ENCODE data around the gene PRX.
"Not testable (repeated sequence)": the region's sequence is repeated elsewhere in the genome, so short reads cannot be mapped to it uniquely, and the experiment has no call there.

PRX gene, protein sequence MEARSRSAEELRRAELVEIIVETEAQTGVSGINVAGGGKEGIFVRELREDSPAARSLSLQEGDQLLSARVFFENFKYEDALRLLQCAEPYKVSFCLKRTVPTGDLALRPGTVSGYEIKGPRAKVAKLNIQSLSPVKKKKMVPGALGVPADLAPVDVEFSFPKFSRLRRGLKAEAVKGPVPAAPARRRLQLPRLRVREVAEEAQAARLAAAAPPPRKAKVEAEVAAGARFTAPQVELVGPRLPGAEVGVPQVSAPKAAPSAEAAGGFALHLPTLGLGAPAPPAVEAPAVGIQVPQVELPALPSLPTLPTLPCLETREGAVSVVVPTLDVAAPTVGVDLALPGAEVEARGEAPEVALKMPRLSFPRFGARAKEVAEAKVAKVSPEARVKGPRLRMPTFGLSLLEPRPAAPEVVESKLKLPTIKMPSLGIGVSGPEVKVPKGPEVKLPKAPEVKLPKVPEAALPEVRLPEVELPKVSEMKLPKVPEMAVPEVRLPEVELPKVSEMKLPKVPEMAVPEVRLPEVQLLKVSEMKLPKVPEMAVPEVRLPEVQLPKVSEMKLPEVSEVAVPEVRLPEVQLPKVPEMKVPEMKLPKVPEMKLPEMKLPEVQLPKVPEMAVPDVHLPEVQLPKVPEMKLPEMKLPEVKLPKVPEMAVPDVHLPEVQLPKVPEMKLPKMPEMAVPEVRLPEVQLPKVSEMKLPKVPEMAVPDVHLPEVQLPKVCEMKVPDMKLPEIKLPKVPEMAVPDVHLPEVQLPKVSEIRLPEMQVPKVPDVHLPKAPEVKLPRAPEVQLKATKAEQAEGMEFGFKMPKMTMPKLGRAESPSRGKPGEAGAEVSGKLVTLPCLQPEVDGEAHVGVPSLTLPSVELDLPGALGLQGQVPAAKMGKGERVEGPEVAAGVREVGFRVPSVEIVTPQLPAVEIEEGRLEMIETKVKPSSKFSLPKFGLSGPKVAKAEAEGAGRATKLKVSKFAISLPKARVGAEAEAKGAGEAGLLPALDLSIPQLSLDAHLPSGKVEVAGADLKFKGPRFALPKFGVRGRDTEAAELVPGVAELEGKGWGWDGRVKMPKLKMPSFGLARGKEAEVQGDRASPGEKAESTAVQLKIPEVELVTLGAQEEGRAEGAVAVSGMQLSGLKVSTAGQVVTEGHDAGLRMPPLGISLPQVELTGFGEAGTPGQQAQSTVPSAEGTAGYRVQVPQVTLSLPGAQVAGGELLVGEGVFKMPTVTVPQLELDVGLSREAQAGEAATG (N-terminal part only)

DNA sequence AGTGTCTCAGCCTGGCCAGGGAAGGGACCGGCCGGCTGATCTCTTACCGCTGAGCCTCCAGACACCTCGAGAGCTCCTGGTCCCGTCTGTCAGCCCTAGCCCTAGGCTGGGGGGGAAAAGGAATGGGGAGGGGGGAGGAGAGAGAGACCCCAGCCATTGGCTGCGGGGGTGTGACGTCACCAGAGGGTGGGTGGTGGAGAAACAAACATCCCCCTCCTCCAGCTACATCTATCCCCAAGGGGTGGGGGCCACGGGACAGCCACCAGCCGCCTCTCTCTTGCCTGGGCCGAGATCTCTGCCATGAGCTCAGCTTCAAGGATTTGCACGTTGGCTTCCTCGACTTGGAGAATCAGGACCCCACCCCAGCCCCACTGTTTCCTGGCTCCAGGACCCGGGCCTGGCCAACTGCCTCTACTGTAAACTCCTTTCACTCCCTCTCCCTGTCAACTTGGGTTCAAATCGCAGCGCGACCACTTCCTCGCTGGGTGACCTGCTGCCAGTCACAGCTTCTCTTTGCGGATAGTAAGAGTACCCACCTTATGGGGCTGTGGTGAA is at the start of gene PRX:
TSS of gene PRX (minus strand) at position 88 of the 555 bp plus-strand sequence. CDS start 5,446 bp downstream, outside the sequence.
- in situ Hi-C loops (cut with HindIII; ENCODE audit: low sequenced_read_pairs): no loop called here

DNA sequence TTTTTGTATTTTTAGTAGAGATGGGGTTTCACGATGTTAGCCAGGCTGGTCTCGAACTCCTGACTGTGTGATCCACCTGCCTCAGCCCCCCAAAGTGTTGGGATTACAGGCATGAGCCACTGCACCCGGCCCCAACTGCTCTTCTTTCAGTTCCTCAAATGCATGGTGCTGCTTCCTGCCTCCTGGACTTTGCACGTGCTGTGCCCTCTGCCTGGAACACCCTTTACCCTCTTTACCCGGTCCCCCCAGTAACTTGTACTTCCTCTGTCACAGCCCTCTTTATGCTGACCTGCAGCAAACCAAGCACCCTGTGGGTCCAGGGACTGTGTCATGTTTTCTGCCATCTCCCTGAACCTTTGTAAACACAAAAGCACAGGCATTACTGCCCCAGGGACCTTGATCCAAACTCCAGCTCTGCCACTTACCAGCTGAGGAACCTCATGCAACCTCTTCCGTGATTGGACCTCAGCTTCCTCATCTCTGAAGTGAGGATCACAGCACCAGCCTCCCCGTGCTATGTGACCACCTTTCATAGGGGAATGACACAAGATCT is 48.6 kb upstream of the PRX start:
- in situ Hi-C loops (cut with HindIII; ENCODE audit: low sequenced_read_pairs): no loop called here

DNA sequence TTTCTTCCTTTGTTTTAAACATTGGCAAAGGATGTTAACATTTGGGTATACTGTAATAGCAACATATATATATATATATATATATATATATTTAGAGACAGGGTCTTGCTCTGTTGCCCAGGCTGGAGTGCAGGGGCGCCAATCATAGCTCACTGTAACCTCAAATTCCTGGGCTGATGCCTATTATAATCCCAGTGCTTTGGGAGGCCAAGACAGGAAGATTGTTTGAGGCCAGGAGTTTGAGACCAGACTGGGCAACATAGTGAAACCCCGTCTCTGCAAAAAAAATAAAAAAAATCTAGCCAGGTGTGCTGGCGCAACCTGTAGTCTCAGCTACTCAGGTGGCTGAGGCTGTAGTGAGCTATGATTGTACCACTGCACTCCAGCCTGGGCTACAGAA is 47.0 kb upstream of the PRX start:
- in situ Hi-C loops (cut with HindIII; ENCODE audit: low sequenced_read_pairs): no loop called here

DNA sequence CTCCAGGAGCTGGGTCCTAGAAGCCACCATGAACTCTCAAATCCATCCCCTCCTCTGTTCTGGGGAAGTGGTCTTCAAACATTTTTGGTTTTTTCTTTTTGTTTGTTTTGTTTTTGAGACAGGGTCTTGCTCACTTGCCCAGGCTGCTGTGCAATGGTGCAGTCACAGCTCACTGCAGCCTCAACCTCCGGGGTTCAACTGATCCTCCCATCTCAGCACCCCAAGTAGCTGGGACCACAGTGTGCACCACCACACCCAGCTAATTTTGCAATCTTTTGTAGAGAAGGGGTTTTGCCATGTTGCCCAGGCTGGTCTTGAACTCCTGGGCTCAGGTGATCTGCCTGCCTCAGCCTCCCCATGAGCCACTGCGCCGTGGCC is 45.4 kb upstream of the PRX start:
- in situ Hi-C loops (cut with HindIII; ENCODE audit: low sequenced_read_pairs): no loop called here

DNA sequence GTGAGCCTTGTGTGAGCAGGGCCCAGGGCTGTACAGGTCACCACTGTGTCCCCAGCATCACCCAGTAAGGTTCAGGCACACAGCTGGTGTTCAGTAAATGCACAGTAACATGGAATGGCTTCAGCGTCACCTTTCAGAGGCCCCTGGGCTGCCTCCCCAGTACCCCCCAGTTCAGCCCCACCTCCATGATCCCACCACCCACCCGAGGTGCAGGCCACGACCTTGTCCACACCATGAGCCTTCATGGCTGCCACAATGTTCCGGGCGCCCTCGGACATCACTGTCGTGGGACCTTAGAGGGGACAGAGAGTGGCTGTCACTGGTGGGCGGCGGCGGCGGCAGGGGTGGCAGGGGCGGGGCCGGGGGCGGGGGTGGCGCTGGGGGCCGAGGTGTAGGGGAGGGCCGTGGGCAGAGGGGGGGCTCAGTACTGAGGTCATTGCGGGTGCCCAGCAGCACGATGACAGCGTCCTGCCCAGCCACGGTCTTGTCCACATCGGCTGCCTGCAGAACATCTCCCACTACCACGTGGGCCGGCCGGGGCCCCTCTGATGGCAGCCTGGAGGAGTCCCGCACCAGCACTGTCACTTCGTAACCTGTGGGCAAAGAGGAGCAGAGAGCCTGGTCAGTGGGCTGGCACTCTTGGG is 44.9 kb upstream of the PRX start:
- in situ Hi-C loops (cut with HindIII; ENCODE audit: low sequenced_read_pairs): no loop called here

DNA sequence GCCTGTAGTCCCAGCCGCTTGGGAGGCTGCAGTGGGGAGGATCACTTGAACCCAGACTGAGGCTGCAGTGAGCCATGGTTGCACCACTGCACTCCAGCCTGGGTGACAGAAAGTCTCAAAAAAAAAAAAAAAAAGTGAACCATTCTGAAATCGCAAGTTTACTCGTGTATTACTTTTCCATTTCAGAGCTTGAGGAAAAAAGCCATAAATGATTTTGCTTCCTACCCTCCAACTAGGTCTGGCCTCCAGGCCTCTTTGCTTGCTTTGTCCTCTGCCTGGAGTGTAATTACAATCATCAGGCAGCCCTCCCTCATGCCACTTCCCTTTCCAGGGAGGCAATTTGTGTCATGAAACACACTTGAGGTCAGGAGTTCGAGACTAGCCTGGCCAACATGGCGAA is 43.9 kb upstream of the PRX start:
- in situ Hi-C loops (cut with HindIII; ENCODE audit: low sequenced_read_pairs): no loop called here

DNA sequence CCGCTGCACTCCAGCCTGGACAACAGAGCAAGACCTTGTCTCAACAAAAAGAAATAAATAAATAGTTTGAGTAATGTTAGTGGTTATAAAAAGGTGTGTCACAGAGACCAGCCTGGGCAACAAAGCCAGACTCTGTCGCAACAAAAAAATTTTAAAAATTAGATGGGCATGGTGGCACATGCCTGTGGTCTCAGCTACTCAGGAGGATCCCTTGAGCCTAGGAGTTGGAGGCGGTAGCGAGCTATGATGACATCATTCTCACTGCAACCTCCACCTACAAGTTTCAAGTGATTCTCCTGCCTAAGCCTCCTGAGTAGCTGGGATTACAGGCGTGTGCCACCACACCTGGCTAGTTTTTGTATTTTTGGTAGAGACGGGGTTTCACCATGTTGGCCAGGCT is 40.8 kb upstream of the PRX start:
- in situ Hi-C loops (cut with HindIII; ENCODE audit: low sequenced_read_pairs): not testable (repeated sequence)

DNA sequence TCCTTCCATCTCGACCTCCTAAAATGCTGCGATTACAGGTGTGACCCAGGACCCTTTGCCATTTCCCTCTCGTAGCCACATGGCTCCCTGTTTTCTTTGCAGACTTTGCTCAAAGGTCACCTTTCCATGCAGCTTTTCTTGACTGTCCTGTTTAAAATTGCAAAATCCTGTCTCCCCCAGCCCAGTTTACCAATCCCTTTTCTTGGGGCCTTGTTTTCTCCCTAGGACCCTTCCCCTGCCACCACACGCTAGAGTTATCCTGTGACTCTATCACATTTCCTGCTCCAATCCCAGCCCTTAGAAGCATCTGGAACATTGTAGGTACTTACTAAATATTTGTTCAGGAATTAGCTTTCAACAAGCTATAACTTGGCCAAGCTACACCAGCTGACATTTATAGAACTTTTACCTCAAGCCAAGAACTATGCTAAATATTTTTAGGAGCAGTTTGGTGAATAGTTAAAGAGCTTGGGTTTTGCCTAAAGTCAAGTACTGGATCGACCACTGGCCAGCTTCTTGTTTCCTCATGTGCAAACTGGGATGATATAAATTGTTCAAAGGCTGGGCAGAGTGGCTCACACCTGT is 40.1 kb upstream of the PRX start:
- in situ Hi-C loops (cut with HindIII; ENCODE audit: low sequenced_read_pairs): no loop called here

DNA sequence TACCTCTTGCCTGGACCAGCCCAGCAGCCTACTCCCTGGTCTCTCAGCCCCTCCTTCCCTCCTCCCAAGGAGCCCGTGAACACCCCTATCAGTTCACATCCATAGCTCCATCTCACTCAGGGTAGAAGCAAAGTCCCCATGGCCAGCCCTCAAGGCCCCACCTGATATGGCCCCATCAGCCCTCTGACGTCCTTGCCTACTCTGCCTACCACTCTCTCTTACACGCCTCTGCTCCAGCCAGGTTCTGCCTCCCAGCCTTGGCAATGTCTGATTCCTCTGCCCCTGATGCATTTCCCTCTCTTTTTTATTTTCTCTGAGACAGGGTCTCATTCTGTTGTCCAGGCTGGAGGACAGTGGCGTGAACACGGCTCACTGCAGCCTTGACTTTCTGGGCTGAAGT is 38.8 kb upstream of the PRX start:
- in situ Hi-C loops (cut with HindIII; ENCODE audit: low sequenced_read_pairs): no loop called here

DNA sequence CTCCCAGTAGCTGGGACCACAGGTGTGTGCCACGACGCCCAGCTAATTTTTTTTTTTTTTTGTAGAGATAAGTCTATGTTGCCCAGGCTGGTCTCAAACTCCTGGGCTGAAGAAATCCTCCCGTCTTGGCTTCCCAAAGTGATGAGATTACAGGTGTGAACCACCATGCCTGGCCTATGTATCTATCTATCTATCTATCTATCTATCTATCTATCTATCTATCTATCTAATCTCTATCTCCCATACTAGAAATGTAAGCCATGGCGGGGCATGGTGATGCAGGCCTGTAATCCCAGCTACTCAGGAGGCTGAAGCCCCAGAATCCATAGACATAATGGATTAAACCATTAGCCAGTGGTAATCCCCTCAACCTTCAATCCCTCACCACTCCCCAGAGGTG is 37.5 kb upstream of the PRX start:
- in situ Hi-C loops (cut with HindIII; ENCODE audit: low sequenced_read_pairs): no loop called here

DNA sequence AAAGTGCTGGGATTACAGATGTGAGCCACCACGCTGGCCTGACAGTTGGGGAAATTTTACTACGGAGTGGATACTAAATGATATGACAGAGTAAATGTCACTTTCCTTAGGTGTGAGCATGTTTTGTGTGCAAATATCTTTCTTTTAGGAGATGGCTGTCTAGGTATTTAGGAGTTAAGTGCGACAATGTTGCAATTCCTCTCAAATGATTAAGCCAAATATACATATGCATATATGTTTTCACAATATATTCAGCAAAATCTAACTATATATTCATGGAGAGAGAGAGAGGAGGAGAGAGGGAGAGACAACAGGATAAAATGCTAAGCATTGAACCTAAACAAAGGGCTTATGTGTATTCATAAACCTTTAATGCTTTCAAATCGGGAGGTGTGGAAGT is 36.3 kb upstream of the PRX start:
- in situ Hi-C loops (cut with HindIII; ENCODE audit: low sequenced_read_pairs): no loop called here

DNA sequence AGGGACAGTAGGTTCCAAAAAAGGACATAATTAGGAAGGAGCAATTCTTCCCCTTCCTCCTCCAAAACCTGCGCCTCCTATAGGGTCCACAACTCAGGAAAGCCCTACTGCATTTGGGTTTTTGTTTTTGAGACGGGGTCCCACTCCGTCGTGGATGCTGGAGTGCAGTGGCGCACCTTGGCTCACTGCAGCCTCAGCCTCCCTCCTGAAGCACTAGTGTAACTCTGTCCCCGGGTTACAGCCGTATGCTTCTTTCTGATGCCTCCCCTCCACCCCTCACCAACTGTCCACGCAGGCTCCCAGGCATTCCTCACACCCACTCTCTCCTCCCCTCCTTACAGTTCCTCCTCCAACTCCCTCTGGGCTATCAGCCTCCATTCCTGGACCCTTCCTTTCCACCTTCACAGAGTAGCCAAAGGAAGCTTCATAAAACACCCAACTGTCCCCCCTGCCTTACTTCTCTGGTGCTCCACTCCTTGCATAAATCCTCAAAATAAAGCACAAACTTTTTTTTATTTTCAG is 33.1 kb upstream of the PRX start:
- in situ Hi-C loops (cut with HindIII; ENCODE audit: low sequenced_read_pairs): no loop called here

DNA sequence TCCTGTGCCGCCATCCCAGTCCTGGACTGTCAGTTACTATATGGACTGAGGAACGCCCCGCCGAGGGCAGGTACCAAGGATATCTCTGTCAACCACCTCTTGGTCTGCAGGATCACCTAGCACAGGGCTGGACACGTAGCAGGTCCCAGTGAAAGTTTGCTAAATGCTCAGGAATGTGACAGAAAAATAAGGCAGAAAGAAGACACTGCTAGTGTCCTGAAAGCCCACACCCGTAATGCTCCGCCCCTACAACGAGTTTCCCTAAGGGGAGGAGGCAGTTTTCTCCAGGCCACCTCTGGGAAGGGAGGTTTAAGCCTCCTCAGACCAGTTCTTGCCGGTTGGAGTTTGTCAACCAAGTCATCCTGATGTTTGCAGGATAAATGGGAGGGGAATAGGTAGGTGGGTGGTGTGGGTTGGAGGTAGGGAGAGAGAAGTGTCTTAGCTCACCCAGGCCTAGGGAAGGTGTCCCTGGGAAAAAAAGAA is 32.6 kb upstream of the PRX start:
- in situ Hi-C loops (cut with HindIII; ENCODE audit: low sequenced_read_pairs): no loop called here

DNA sequence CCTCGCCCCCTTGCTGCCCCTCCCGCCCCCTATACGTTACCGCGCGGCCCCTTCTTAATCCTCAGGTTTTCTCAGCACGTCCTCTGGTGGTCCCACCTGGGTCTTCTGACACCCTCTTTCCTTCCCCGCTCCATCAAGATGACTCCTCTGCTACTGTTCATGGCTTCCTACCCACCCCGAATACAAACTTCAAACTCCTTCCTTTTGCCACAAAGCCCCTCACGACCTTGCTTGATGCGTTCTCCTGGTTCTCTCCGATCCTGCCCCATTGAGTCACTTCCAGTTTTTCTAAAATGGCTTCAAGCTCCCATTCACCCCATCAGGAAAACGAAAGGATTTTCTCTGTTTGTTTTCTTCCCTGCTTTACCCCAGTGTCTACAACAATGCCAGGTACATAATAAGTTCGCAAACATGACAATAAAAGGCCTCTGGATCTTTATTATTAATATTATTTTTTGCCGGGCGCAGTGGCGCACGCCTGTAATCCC is 31.7 kb upstream of the PRX start:
- in situ Hi-C loops (cut with HindIII; ENCODE audit: low sequenced_read_pairs): no loop called here

DNA sequence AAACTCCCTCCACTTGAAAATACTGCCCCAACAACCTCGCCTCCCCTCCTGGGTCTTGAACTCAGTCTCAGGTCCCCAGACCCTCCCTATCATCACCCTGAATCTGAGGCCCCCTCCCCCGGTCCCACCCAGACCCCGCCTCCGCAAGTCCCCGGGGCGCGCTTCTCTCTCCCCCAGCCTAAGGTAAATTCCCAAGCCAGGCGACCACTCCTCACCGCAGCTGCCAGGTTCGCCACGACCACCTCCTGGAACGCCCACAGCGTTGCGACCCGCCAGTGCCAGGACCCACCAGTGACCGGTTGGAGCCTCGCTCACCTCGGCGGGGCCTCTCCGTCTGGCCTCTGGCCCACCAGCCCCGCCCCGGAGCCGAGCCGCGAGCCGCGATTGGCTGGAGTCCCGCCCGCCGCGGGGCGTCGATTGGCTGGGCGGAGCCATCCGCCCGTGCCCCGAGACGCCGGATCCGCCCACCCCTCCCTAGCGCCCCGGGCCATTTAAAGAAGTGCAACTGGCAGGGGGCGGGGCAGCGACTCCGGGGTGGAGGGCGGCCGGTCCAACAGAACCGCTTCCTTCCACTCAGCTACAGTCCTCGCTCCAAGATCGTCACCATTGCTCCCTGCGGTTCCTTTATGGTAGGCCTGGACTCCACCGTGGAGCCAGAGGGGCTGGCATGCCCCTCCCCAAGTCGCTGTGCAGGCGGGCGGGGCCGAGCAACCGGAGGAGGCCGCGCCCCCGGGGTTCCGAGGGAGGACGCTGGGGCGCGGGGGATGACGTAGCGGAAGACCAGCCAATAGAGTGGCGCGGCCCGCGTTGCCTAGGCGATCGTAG is 31.0 kb upstream of the PRX start, which contains the start of gene SERTAD3:
TSS of gene SERTAD3 (minus strand) at position 336 of the 825 bp plus-strand sequence. CDS start 2,255 bp downstream, outside the sequence.
- in situ Hi-C loops (cut with HindIII; ENCODE audit: low sequenced_read_pairs): no loop called here

DNA sequence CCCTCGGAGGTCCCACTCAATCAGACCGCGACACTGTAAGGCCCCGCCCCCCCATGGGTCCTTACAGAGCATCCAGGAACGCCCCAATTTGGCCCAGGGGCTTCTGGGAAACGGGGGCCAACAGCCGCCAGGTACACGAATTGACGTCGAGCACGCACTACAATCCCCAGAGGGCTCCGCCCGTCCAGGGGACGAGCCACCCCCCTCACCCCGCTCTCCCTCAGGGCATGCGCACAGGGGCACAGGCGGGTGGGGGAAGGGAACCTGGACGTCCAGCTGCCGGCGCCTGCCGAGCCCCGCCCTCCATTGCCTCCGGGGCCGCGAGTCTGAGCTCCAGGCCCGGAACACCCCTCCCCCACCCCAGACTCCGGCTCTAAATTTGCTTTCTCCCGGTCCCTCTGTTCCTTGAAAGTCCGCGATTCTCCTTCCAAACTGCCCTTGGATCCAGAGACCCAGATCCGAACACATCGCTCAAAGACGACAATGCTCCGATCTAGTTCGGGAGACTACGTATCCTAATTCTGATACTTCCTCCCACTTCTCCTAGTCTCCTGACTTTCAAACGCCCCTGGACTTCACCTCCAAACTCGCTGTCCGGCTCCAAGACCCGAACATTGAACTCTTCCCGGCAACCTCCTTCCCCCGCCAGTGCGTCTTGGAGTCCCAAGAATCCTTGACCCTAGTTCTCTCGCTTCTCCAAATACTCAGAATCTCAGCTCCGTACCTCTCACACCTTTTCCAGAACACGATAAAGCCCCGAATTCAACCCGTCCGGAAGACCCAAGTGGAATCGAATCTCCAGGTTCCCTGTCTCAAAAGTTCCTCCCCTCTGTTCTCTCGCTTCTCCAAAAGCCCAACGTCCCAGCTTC is 30.2 kb upstream of the PRX start:
- in situ Hi-C loops (cut with HindIII; ENCODE audit: low sequenced_read_pairs): no loop called here
